ENCODE measurements around the gene CMTM7. TPM values are rescaled to one million over a fixed set of nuclear protein-coding genes. Genes with fewer than 3 reads are reported as not detected.
"Not testable (repeated sequence)": the region's sequence is repeated elsewhere in the genome, so short reads cannot be mapped to it uniquely, and the experiment has no call there.

The CMTM7 gene
- total RNA-seq, 3 donors from 2014 or later, result 3.6 to 5.1 (median 4.8) TPM

DNA sequence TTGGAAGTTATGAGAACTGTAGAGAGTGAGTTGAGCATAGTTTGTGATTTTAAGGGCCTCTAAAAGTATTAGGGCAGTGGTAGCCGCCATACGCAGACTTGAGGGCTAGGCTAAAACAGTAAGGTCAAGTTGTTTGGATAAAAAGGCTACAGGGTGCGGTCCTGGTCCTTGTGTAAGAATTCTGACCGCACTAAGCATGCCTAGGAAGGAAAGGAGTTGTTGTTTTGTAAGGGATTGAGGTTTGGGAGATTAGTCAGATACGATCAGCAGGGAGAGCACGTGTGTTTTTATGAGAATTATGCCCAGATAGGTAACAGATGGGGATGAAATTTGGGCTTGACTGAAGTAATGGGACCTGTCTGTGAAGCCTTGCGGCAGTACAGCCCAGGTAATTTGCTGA is 71.8 kb downstream of the CMTM7 start:
- ATAC-seq; H3K36me3 ChIP-seq (ENCODE audit: low read depth); DNase-seq; H3K4me3 ChIP-seq; H3K4me1 ChIP-seq (ENCODE audit: low read depth); H3K9me3 ChIP-seq: not testable (repeated sequence)
- intact Hi-C loops (cut with DNase I, micrococcal nuclease), result loop anchor here in 1 of 2 donors (10.0 kb wide), 1 partner anchor 169 kb away; no protein-coding TSS in a partner anchor

DNA sequence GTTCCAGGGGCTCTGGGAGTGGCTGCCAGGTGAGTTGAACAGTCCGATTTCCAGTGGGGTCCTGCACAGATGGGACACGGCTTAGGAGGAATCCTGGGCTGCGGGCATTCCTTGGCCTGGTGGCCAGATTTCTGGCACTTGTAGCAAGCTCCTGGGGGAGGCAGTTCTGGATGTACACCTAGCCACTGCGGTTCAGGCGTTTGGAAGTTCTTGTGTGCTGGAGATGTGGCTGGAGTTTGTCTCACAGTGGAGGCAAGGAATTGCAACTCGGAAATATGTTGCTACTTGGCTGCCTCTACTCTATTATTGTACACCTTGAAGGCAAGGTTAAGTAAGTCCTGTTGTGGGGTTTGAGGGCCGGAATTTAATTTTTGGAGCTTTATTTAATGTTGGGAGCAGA is 73.1 kb downstream of the CMTM7 start:
- not testable (repeated sequence) for ATAC-seq; H3K4me1 ChIP-seq (ENCODE audit: low read depth); H3K36me3 ChIP-seq (ENCODE audit: low read depth); DNase-seq; H3K4me3 ChIP-seq; H3K9me3 ChIP-seq
- intact Hi-C loops (cut with DNase I, micrococcal nuclease), result loop anchor here in 1 of 2 donors (5.0 to 10.0 kb wide), 2 partner anchors 87 to 170 kb away; no protein-coding TSS in a partner anchor

DNA sequence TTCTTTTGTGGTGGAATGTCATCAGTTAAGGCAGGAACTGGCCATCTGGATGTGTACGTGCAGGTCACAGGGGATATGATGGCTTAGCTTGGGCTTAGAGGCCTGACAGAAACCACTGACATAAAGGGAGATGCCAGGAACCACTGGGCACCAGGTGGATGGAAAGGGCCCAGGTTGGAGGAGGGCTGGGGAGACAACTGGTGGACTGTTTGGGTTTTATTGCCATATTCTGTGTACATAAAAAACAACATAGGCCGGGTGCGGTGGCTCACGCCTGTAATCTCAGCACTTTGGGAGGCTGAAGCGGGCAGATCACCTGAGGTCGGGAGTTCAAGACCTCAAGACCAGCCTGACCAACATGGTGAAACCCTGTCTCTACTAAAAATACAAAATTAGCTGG is 75.2 kb downstream of the CMTM7 start:
- not testable (repeated sequence) for ATAC-seq; H3K4me1 ChIP-seq (ENCODE audit: low read depth)

DNA sequence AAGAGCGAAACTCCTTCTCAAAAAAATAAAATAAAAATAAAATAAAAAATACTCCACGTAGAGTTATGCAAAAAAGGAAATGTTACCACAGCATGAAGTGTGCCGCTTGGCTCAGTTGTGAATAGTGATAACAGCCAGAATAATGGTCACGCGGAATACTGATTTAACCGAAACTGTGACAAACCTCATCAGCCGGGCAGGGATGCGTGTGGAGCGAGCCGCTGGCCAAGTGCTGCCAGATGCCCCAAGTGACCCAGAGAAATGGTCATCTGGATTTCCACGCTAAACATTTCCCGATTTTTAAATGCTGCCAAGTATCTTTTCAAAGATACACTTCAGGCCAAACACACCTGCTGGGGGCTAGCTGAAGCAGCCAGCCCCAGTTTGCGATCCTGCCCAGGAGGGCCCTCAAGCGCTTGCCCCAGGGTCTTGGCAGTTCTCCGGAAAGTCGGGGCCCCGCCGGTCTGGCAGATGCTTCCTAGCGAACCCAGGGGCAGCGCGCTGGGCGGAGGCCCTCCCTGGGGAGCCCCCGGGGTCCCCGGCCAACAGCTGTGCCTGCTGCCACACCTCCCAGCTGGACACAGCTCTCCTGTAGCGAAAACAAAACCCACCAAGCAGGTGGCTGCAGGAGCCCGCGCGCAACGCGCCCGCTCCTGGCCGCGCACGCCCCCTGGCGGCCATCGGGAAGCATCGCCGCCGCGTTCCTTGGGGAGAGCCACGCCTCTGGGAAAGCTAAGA is 75.8 kb downstream of the CMTM7 start:
- Histone ChIP-seq H3K4me3 (no peak overlapping the region), H3K36me3 (ENCODE audit: low read depth) (no peaks in the 10 kb centered on the region), H3K9me3 (no peaks in the 10 kb centered on the region), H3K4me1 (ENCODE audit: low read depth) (no peaks in the 10 kb centered on the region)
- TF ChIP-seq, protein P1, sequence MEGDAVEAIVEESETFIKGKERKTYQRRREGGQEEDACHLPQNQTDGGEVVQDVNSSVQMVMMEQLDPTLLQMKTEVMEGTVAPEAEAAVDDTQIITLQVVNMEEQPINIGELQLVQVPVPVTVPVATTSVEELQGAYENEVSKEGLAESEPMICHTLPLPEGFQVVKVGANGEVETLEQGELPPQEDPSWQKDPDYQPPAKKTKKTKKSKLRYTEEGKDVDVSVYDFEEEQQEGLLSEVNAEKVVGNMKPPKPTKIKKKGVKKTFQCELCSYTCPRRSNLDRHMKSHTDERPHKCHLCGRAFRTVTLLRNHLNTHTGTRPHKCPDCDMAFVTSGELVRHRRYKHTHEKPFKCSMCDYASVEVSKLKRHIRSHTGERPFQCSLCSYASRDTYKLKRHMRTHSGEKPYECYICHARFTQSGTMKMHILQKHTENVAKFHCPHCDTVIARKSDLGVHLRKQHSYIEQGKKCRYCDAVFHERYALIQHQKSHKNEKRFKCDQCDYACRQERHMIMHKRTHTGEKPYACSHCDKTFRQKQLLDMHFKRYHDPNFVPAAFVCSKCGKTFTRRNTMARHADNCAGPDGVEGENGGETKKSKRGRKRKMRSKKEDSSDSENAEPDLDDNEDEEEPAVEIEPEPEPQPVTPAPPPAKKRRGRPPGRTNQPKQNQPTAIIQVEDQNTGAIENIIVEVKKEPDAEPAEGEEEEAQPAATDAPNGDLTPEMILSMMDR (IDR thresholded peaks at IDR 0.05), result peak; percentile 97
- ATAC-seq, result peak; percentile 94
- intact Hi-C loops (cut with DNase I, micrococcal nuclease), result loop anchor here in 1 of 2 donors (5.0 to 10.0 kb wide), 2 partner anchors 90 to 173 kb away; no protein-coding TSS in a partner anchor
- peak; percentile 79 to 88 (median 83) for DNase-seq

More for the DNA sequence above, 75.2 kb downstream of the CMTM7 start:
- H3K9me3 ChIP-seq; H3K4me3 ChIP-seq; DNase-seq; H3K36me3 ChIP-seq (ENCODE audit: low read depth): not testable (repeated sequence)
- intact Hi-C loops (cut with DNase I, micrococcal nuclease), result loop anchor here in 1 of 2 donors (5.0 to 10.0 kb wide), 2 partner anchors 90 to 172 kb away; no protein-coding TSS in a partner anchor

DNA sequence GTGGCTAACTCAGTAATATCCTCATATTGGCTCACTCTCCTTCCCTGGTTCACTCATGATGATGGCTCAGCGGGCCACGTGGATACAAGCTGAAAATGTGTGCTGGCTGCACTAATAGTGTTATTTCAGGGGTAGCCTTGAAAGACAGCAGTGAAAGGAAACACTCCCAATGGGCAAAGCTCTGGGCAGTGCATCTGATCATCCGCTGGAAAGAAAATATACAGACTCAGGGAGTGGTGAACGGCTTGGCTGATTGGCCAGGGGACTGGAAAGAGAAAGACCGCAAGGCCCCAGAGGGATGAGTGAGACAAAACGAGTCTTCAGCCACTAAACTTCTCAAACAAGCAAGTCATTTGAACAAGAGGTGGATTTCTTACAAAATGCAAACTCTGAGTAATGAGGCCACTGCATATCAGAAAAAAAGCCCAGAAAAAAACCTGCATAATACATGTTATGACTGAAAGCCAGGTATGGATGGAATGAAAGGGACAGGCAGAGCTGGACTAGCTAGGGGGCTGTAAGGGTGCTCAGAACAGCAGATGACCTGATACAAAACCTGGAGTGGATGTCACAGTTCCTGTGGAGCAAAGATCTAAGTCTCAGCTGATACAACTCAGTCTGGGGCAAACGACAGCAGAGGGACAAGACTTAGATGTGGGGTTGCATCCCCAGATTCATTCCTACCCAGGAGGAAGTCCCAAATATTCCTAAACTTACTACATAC is 77.7 kb downstream of the CMTM7 start:
- TF ChIP-seq, protein P1 (IDR thresholded peaks at IDR 0.05), result no peak
- Histone ChIP-seq H3K9me3 (no peaks in the 10 kb centered on the region), H3K4me1 (ENCODE audit: low read depth) (no peaks in the 10 kb centered on the region), H3K4me3 (no peak overlapping the region), H3K36me3 (ENCODE audit: low read depth) (no peaks in the 10 kb centered on the region)
- intact Hi-C loops (cut with DNase I, micrococcal nuclease), result loop anchor here in 1 of 2 donors (5.0 to 10.0 kb wide), 2 partner anchors 92 to 175 kb away; no protein-coding TSS in a partner anchor
- DNase-seq (no peak), ATAC-seq (no peak)

DNA sequence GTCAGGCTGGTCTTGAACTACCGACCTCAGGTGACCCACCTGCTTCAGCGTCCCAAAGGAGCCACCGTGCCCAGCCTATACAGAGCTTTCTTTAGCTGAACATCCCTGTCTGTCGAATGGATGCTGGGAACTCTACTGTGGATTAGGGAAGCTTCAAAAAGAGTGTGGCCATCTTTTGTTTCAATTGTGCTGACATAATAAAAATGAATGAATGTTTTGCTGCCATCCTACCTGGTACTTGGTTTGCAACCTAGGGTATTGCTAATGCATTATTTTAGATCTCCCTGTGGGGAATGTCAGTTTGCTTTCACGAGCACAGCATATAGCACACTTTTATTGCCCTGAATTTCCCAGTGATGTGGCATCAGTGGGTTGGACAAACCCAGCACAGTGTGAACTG is 78.7 kb downstream of the CMTM7 start:
- Histone ChIP-seq H3K4me3 (no peak overlapping the region), H3K4me1 (ENCODE audit: low read depth) (no peaks in the 10 kb centered on the region), H3K9me3 (no peaks in the 10 kb centered on the region), H3K36me3 (ENCODE audit: low read depth) (no peaks in the 10 kb centered on the region)
- ATAC-seq (no peak), DNase-seq (no peak)
- intact Hi-C loops (cut with DNase I, micrococcal nuclease), result loop anchor here in 1 of 2 donors (10.0 kb wide), 1 partner anchor 96 kb away; no protein-coding TSS in a partner anchor
- TF ChIP-seq, protein P1 (IDR thresholded peaks at IDR 0.05), result no peak

DNA sequence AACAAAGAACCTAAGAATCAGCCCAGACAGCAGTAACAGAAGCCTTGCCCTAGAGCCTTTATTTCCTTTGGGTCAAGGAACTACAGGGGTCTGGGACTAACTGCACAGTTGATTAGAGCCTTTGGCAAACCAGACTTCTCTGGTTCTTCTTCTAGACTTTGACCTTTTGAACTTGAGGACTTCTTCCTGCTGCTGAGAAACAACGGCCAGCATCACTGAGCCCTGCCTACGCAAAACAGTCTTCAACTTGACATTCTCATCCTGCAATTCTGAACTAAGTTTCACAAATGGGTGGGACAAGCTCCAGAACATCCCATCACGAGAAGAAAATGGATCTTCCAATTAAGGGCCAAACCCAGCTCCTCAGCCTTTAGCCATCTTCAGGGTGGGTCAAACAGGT is 79.6 kb downstream of the CMTM7 start:
- ATAC-seq (no peak), DNase-seq (no peak)
- intact Hi-C loops (cut with DNase I, micrococcal nuclease), result loop anchor here in 1 of 2 donors (10.0 kb wide), 1 partner anchor 96 kb away; no protein-coding TSS in a partner anchor
- Histone ChIP-seq H3K4me1 (ENCODE audit: low read depth) (no peaks in the 10 kb centered on the region), H3K36me3 (ENCODE audit: low read depth) (no peaks in the 10 kb centered on the region), H3K4me3 (no peak overlapping the region), H3K9me3 (no peaks in the 10 kb centered on the region)
- TF ChIP-seq, protein P1 (IDR thresholded peaks at IDR 0.05), result no peak

DNA sequence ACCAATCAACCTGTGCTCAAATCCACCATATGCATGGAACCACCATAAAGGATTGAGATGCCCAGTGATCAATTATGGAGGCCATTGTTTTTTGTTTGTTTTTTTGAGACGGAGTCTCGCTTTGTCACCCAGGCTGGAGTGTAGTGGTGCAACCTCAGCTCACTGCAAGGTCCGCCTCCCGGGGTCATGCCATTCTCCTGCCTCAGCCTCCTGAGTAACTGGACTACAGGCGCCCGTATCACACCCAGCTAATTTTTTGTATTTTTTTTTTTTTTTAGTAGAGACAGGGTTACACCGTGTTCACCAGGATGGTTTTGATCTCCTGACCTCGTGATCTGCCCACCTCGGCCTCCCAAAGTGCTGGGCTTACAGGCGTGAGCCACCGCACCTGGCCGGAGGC is 80.5 kb downstream of the CMTM7 start:
- not testable (repeated sequence) for ATAC-seq; H3K4me3 ChIP-seq; H3K4me1 ChIP-seq (ENCODE audit: low read depth); H3K9me3 ChIP-seq; DNase-seq; H3K36me3 ChIP-seq (ENCODE audit: low read depth)
- intact Hi-C loops (cut with DNase I, micrococcal nuclease), result loop anchor here in 1 of 2 donors (10.0 kb wide), 1 partner anchor 97 kb away; no protein-coding TSS in a partner anchor

All from mucosa of descending colon (tissue), 3 donors.